Measurements from ENCODE around the gene OR6C76.
"Not testable (repeated sequence)": the region's sequence is repeated elsewhere in the genome, so short reads cannot be mapped to it uniquely, and the experiment has no call there.

Gene OR6C76

GRCh38 chr12:55428331-55429243, 2.5 kb downstream of the OR6C76 start:
- FAIRE-seq (no peak), DNase-seq (ENCODE audit: insufficient read length, low spot score) (no peak)
- TF ChIP-seq POLR2A (IDR thresholded peaks at IDR 0.05; ENCODE audit: low read depth, low read length): no peak

- not testable (repeated sequence) for FAIRE-seq; DNase-seq (ENCODE audit: insufficient read length, low spot score)
Observed at GRCh38 chr12:55441233-55441632, 15.2 kb downstream of the OR6C76 start.

GRCh38 chr12:55443776-55444175, 17.7 kb downstream of the OR6C76 start, which contains the start of gene OR6C2:
OR6C2 (plus strand) TSS chr12:55444076; CDS start chr12:55452214, 8,138 bp downstream.
- no peak for FAIRE-seq
- TF ChIP-seq POLR2A (IDR thresholded peaks at IDR 0.05; ENCODE audit: low read depth, low read length): no peak
- DNase-seq (ENCODE audit: insufficient read length, low spot score): no peak

GRCh38 chr12:55445357-55445756, 19.3 kb downstream of the OR6C76 start:
- no peak for TF ChIP-seq POLR2A (IDR thresholded peaks at IDR 0.05; ENCODE audit: low read depth, low read length)
- no peak for FAIRE-seq
- no peak for DNase-seq (ENCODE audit: insufficient read length, low spot score)

- DNase-seq (ENCODE audit: insufficient read length, low spot score): no peak
- no peak for TF ChIP-seq POLR2A (IDR thresholded peaks at IDR 0.05; ENCODE audit: low read depth, low read length)
- no peak for FAIRE-seq
Observed at GRCh38 chr12:55446326-55446725, 20.3 kb downstream of the OR6C76 start.

GRCh38 chr12:55448825-55449224, 22.8 kb downstream of the OR6C76 start:
- no peak for DNase-seq (ENCODE audit: insufficient read length, low spot score)
- no peak for TF ChIP-seq POLR2A (IDR thresholded peaks at IDR 0.05; ENCODE audit: low read depth, low read length)
- no peak for FAIRE-seq

- not testable (repeated sequence) for FAIRE-seq; DNase-seq (ENCODE audit: insufficient read length, low spot score)
Observed at GRCh38 chr12:55464926-55465325, 38.9 kb downstream of the OR6C76 start.

GRCh38 chr12:55467836-55468235, 41.8 kb downstream of the OR6C76 start:
- FAIRE-seq: no peak
- DNase-seq (ENCODE audit: insufficient read length, low spot score): no peak
- TF ChIP-seq POLR2A (IDR thresholded peaks at IDR 0.05; ENCODE audit: low read depth, low read length): no peak

- FAIRE-seq (no peak), DNase-seq (ENCODE audit: insufficient read length, low spot score) (no peak)
- TF ChIP-seq POLR2A (IDR thresholded peaks at IDR 0.05; ENCODE audit: low read depth, low read length): no peak
Observed at GRCh38 chr12:55469291-55469690, 43.2 kb downstream of the OR6C76 start.

- DNase-seq (ENCODE audit: insufficient read length, low spot score): no peak
- TF ChIP-seq POLR2A (IDR thresholded peaks at IDR 0.05; ENCODE audit: low read depth, low read length): no peak
- FAIRE-seq: no peak
Observed at GRCh38 chr12:55470088-55470829, 44.2 kb downstream of the OR6C76 start, which contains the start of gene OR6C70. OR6C70 (minus strand) TSS chr12:55470138; CDS start chr12:55470138, 0 bp downstream.

GRCh38 chr12:55472264-55472663, 46.2 kb downstream of the OR6C76 start:
- TF ChIP-seq POLR2A (IDR thresholded peaks at IDR 0.05; ENCODE audit: low read depth, low read length): no peak
- DNase-seq (ENCODE audit: insufficient read length, low spot score) (no peak), FAIRE-seq (no peak)

Data from H54 (cell line).